Measurements from ENCODE around the gene BORCS8.
"Not testable (repeated sequence)": the region's sequence is repeated elsewhere in the genome, so short reads cannot be mapped to it uniquely, and the experiment has no call there.

Gene BORCS8

GRCh38 chr19:19179548-19180441, 12.2 kb downstream of the BORCS8 start:
- DNase-seq (ENCODE audit: low read depth), result no peak

DNA sequence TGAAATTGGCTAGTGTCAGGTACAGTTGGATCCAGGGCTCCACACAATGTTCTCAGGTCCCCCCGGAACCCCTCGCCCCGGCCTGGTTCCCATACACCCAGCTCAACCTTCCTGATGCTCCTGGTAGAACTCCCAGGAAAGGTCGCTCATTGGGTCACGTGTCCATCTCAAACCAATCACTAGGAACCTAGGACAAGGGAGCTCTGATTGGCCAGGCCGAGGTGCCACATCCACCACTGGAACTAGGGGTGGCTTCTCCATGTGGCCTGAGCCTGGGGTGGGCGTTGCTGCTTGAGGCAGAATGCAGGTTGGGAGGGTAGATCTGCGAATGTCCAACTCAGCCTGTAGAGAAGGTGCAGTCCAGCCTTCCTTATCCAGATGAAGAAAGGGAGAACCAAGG, 15.0 kb downstream of the BORCS8 start:
- no peak for DNase-seq (ENCODE audit: low read depth)

DNA sequence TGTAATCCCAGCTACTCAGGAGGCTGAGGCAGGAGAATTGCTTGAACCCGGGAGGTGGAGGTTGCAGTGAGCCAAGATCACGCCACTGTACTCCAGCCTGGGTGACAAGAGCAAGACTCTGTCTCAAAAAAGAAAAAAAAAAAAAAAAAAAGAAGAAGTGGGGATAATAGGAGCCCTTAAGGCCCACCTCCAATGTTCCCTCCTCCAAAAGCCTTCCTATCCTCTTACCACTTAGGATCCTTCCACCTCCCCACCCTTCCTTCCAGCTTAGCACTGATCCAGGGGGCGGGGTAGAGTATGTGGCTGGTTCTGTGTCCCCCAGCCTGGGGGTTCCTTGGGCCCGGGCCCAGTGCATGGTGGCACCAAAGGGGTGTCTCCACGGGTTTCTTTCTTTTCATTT, 18.7 kb downstream of the BORCS8 start:
- not testable (repeated sequence) for DNase-seq (ENCODE audit: low read depth)

DNA sequence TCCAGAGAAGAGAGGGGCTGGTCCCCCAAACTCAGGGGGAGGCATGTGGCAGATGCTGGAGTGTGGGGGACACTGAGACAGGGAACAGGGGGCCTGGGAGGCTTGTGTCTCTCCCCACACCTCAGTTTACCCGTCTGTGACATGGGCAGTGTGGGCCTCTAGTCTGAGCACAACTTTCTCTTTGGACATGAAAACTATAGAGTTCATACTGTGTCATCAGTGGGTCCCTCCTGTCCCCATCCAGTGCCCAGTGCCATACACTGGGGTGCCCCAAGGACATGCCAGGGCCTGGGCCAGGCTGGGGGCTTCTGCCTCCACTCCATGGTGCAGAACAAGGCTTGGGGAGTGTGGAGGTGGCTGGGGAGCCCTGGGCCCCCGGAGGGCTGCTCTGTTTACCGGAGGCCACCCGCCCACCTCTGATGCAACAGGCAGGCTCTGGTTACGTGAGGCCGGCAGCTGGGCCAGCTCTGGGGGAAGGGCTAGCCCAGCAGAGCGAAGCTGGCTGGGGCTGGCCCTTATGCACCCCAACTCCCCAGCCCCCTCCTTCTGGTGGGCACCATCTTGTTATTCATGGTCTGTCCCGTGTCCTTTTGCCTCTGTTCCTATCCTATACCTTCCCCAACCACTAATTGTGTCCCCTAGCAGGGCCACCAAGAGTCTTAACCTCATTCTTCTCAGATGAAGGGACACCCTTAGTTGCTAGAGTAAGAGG, 20.0 kb downstream of the BORCS8 start:
- DNase-seq (ENCODE audit: low read depth), result no peak

DNA sequence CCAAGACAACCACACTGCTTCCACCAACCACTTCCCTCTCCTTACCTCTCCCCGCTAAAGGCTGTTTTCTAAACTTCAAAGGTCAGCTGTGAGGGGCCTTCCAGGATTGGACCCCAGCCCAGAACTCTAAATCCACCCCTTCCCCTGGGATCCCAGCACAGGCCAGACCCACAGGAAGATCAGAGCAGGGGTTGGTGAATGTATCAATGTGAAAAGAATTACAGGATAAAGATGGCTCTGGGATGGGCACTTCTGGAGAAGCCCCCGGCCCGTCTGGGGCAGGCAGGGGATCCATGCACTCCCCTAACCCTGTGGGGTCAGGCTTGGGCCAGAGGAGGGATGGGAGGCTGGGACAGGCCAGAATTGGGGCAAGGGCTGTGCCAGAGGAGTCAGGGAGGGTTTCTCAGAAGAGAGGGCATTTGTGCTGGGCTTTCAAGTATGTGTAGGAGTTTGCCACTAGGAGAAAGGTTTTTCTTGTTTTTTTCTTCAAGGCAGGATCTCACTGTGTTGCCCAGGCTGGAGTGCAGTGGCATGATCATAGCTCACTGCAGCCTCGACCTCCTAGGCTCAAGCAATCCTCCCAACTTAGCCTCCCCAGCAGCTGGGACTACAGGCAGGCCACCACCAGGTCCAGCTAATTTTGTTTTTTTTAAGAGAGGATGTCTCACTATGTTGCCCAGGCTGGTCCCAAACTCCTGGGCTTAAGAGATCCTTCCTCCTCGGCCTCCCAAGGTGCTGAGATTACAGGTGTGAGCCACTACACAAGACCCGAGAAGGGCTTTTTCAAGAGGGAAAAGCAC, 20.9 kb downstream of the BORCS8 start:
- no peak for DNase-seq (ENCODE audit: low read depth)

- DNase-seq (ENCODE audit: low read depth), result no peak
Observed at GRCh38 chr19:19170053-19170872, 21.7 kb downstream of the BORCS8 start, which contains the start of gene MEF2B. MEF2B (minus strand) TSS chr19:19170263; CDS start chr19:19150735, 19,528 bp downstream.

DNA sequence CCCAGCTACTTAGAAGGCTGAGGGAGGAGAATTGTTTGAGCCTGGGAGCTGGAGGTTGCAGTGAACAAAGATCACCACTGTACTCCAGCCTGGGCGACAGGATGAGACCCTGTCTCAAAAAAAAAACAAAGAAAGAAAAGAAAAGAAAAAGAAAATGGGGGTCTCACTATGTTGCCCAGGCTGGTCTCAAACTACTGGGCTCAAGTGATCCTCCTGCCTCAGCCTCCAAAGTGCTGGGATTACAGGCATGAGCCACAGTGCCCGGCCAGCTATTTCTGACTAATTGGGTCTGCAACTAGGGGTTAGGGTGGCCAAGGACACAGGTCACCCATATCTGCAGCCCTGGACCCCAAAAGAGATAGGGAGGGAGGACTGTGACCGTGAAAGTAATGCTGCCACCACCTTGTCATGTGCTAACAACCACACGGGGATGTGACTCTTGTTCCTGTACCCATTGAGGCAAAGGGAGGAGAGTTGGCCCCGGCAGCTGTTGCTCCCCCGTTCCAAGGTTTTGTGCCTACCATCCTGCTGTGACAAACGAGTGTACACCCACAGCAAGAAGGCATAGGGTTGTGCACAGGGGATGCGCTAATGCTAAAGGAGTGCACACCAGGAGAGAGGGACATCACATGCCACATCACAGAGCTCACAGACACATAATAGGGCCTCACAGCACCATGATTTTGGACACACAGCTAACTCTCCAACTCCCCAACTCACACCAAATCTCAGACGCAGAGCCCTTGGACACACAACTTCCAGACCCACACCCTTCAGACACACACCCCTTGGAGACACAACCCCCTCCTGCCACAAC, 22.5 kb downstream of the BORCS8 start:
- no peak for DNase-seq (ENCODE audit: low read depth)

DNA sequence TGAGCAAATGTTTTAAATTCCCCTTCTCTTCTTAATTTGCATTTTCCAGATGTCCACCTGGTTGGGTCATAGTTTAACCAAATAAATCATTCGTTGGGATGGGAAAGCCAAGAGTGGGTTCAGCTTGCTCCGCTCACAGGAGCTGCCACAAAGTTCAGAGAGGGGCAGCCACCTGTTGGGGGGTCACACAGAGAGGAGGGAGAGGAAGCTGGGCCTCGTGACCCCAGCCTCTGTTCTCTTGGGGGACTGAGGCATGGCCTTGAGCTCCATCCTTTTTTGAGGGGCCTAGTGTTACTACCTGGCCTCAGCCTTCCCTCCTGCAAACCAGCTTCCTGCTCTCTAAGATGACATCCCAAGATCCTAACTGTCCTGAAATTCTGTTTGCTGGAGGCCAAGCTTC, 24.3 kb downstream of the BORCS8 start:
- DNase-seq (ENCODE audit: low read depth), result no peak

- DNase-seq (ENCODE audit: low read depth), result no peak
Observed at GRCh38 chr19:19165396-19165795, 26.6 kb downstream of the BORCS8 start.

- no peak for DNase-seq (ENCODE audit: low read depth)
Observed at GRCh38 chr19:19162495-19162894, 29.5 kb downstream of the BORCS8 start.

DNA sequence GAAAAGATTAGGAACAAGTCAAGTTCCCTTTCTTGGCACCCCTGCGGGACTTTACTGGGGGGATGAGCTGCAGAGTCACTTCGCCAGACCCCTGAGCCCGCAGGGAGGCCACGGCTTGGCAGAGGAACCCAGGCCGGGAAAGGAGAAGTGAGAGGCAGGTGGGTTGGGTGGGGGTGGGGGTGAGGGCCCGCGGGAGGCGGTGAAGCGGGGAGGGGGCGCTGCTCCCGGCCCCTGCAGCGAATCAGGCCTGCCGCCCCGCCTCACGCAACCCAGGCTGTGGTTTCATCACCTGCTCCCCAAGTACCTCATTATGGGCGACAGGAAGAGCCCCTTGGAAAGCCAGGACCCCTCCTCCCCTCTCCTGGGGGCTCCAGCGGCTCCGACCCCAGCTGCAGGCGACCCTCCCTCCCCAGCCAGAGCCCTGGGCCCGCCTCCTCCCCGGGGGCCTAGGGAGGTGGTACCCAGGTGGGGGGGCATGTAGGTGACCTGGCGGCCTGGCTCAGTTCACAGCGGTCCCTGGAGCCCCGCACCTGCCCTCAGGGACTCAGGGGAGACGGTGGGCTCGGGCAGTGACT, 31.4 kb downstream of the BORCS8 start:
- no peak for DNase-seq (ENCODE audit: low read depth)

GRCh38 chr19:19159534-19159933, 32.4 kb downstream of the BORCS8 start:
- DNase-seq (ENCODE audit: low read depth), result no peak

GRCh38 chr19:19157808-19158207, 34.1 kb downstream of the BORCS8 start:
- no peak for DNase-seq (ENCODE audit: low read depth)

GRCh38 chr19:19155495-19156219, 36.3 kb downstream of the BORCS8 start:
- no peak for DNase-seq (ENCODE audit: low read depth)

DNA sequence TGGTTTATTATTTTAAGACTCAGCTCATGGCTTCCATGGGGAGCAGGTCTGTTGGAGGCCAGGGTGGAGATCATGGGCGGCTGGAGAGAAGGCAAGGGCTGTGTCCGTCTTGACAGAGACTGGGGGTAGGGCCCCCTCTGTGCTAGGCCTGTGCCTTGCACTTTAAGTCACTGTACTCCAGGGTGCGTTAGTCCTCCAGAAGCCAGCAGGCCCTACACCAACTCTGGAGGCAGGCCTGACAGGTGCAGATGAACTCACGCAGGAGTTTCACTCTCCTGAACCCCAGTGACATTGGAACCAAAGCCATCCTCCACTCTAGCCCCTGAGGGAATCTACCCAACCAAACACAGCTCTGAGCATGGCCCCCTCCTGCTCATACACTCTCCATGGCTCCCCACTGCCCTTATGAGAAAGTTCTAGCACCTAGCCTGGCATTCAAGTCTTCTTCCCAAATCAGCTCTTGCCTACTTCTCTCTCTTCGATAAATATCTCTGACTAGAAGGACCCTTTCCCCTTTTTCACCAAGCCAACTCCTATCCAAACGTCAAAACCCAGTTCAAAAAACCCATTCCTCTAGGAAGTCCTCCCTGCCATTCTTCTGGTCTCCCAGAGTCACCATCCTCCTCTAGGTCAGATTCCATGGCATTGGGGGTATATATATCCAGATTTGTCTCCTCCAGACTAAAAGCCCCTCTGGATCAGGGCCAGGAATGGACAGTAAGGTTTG, 37.0 kb downstream of the BORCS8 start:
- DNase-seq (ENCODE audit: low read depth), result no peak

- no peak for DNase-seq (ENCODE audit: low read depth)
Observed at GRCh38 chr19:19152668-19153384, 39.1 kb downstream of the BORCS8 start.

- DNase-seq (ENCODE audit: low read depth), result no peak
Observed at GRCh38 chr19:19151418-19151817, 40.5 kb downstream of the BORCS8 start.

DNA sequence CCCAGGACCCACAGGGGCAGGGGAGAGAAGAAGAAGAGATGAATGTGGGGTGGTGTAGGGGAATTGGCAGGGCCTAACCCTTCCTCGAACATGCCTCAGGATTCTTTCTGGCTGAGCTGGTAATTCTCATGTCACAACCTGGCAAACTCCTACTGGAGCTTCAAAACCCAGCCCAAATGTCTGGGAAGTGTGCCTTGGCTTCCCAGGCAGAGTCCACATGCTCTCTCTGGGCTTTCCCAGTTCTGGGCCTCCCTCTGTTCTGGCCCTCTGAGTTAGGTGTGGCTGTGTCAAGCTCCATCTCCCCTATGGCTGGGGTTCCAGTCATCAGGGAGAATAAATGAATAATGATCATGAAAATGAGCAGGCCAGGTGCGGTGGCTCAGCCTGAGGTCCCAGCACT, 42.5 kb downstream of the BORCS8 start:
- no peak for DNase-seq (ENCODE audit: low read depth)

Data from CMK (cell line).